Activated T-cell treated with anti-CD3 and anti-CD28 coated beads for 4 hours (primary cell): Measurements from ENCODE around the gene CELF1.

Experiments
- DNase-seq: peaks from one replicate; pipeline ENCODE4 v3.0.0-alpha.2; 2020

CELF1 gene

DNA sequence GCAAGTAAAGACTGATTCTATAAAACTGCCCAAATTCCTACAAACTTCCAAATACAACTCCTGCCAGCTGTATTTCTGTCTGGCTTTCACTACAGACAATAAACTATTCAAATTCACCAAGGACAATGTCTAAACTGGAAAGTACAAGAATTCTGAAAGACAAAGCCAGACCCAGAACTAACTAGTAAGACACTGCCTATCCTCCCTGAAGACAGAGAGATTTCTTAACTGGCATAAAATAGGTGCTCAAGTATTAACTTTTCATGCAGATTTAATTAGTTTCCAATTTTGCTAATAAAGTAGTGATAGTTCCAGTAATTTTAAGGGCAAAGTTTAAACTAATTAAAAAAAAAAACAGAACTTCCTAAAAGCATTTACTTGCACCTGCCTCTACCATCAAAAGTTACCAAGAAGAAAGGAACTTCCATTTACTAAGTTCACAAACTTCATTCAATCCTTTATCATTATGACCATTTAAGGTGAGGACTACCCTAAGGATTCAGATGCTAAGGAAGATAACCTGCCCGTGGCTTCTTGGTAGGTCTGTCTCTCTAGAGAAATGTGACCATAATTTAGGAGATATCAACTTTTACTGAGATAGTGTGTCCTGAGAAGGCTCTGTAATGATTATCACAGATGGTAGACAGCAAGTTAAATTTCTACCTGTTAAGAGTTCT, 45.2 kb downstream of the CELF1 start:
- DNase-seq = no peak

DNA sequence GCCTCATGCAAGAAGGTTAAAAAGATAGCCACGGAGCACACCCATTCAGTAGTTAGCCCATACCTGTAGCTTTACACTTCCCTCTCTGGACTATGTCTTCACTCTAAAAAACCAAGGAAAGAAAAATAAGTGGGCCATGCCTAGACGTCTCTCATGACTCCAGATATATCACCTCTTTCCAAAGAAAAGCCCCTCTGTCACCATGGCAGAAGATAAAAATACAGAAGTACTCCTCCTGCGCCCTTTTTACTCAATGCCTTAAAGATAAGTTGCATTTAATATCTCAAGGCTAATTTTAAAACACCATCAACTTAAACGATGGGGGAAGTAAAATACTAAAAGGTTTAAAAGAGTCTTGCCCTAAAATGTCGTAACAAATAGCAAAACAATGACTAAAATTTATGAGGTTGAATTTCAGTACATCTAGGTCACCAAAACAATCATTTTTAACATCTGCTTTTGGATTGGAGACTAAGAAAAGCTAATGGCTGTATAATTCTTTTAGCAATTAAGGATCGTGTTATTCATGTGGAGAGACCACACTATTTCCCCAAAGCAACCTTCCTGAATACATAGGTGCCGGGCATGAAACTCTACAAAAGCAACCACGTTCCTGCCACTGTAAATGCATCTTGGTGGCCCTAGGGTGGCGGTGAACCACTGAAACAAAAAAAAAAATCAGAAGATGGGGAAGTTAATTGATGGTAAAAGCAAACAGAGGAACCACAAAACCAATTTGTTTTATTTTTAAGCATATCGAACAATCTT, 46.0 kb downstream of the CELF1 start:
- no peak for DNase-seq

DNA sequence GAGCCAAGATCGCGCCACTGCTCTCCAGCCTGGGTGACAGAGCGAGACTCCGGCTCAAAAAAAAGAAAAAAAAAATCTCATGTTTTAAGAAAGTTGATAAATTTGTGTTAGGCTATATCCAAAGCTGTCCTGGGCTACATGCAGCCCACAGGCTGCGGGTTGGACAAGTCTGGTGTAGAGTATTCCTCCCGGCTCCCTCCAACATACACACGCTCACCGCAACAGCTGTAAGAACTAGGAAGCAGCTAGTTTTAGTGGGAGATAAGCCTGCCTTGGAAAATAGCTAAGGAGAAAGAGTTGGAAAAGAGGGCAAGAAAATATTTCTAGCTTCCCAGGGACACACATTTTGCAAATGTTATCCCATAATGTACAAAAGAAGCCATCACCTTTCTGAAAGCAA, 46.6 kb downstream of the CELF1 start:
- DNase-seq = no peak

DNA sequence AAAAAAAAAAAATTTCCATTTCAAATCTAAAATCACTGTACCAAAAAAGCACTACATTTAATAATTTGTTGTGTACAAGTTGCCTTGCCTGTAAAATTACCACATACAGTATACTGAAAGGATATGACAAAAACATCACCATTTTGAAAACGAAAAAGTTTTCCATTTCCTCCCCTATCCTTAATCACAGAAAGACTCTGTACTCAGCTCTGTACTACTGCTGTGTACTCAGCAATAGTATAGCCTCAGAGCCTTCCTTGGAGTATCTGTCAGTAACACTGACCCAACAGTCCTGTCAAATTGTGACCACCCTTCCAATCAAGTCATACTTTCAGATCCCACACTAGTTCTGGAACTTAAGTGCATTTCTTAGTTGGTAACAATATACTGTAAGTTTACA, 48.0 kb downstream of the CELF1 start:
- no peak for DNase-seq

DNA sequence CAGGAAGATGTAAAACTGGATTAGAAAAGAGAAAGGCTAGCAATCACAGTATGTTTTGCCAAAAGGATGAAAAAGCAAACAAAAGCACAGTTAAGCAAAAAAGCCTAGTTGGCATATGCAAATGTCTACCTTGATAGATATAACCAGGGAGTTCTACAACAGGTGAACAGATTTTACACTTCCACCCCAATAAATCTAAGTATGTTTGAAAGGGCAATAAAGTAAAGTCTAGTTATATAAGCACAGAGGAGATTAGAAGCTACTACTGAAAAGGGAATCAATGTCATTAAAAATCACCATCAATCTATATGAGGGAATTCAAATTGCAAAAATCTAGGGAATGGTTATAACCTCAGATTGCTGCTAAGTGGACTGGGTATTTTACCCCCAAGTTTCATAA, 49.7 kb downstream of the CELF1 start:
- no peak for DNase-seq

DNA sequence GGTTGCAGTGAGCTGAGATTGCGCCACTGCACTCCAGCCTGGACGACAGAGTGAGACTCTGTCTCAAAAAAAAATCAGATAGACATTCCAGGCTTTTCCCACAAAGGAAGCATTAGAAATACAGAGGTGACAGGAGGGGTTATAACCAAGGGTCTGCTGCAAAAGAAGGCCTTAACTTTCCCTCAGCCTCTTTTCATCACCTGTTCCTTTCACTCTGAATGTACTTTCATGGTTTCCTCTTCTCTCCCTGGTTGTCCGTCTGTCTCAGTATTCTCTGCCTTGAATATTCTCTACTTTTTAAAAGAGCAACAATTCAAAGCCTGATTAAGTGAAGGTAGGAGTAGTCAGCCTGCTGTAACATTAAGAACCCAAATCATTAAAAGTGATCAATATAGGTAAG, 50.2 kb downstream of the CELF1 start:
- no peak for DNase-seq

DNA sequence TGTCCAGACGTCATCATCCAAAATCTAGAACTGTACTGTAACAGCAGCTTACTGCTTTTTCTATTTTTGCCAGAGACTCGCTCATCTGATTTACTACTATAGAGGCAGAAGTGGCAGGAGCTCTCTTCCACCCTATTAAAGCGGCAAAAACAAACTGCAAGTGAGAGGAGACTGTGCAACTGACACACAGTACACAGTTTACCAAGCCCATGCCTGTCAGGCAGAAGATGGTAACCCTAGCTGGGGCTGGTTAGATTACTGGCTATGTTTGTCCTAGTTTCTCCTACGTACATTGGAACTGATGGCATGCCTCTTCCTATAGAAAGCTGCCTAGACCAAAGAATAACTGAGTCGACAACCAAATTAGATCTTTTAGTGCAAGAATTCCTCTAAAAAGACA, 51.8 kb downstream of the CELF1 start:
- no peak for DNase-seq

DNA sequence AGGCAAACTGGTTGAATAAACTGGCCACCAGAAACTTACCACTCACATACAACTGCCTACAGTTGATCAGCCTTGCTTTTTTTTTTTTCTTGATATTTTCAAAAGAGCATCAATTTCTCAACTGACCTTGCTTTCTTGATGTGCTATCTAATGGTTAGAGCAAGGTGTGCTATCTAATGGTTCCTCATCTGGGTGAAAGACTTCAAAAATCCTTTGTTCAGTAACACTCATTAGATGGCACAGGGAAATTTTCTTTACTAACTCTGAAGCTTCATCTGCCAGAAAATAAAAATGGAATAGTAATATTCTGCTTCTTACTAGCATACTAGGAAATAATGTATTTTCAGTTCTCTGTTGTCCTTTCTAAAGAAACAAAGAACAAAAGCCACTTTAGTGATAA, 52.8 kb downstream of the CELF1 start:
- no peak for DNase-seq

DNA sequence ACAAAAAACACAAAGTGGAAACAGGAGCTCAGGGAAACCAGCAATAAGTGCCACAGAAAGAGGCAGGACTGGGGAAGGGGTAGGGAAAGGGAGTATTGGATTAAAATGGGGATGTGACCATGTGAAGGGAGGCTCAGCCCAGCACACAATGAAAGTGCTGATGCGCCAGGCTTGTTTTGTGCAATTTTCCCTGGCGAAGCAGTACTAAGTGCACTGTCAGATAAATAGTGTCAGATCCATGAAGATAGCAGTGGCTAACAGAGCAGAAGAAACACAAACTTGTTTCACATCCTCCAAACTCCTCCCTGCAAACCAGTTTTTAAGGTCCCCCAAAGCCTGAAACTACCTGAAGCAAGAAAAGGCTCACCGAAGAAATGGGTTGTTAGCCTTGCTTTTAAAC, 53.3 kb downstream of the CELF1 start:
- DNase-seq = no peak

DNA sequence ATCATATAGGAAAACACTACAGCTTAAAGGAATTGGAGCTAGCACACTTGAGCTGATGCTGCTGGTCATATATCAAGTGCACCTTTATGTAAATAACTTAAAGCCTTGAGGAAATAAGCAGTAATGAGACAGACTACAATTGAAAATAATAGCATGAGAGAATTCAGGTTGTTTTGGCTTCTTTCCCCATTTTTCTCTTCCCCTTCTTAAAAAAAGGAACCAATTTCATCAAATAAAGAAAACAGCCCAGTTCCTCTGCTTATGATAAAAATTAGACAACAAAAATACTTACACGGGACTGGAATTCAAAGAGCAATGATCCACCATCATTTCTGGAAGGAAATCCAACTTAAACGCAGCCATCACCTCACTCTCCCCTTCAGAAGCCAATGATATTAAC, 53.8 kb downstream of the CELF1 start:
- no peak for DNase-seq

DNA sequence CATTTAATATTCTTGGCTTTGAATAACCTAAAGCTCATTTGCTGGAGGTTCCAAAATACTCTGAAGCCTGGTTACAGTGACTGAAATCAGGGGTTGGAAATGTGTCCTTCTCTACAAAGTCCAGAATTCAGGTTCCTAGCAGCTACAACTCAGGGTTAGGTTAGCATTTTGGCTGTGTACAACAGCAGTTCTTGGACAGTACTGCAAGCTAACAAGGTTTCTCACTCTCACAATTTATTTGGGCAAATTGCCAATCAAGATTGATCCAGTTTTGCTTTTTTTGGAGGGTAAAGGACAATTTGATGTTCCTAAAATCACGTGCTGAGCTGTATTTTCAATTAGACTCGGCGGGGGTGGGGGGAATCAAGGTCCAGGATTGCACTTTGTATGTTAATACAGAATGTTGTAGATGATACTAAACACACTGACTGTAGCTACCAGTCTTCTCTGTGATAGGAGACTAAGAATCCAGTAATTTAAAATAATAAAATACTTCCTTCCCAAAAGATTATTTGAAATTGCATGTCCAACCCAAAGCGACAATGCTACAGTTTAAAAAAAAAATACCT, 54.3 kb downstream of the CELF1 start:
- no peak for DNase-seq

DNA sequence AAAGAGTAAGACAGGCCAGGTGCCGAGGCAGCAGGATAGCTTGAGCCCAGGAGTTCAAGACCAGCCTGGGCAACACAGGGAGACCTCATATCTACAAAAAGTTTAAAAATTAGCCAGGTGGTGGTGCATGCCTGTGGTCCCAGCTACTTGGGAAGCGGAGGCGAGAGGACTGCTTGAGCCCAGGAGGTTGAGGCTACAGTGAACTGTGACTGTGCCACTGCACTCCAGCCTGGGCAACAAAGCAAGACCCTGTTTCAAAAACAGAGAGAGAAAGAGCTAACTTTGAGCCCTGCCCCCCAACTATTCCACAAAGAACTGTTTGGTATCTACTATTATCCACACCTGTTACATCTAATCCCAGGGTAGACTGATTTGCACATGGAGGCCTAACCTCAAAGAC, 54.8 kb downstream of the CELF1 start:
- DNase-seq = no peak

DNA sequence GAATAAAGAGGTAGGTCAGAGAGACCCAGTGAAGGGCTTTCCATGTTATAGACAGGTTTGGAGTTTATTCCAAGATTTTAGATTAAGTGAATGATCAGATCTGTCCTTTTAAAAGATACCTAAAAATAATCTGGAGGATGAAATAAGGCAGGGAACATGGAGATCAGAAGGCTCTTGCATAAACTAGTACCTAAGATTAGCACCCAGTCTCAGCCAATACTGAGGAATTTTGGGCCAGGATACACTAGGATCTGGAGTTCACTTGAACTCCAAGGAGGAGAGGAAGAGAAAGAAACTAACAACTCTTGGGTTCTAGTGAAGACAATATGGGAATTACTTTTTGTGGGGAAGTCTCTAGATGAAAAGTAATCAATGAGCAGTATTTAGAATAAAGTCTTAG, 56.1 kb downstream of the CELF1 start:
- no peak for DNase-seq

DNA sequence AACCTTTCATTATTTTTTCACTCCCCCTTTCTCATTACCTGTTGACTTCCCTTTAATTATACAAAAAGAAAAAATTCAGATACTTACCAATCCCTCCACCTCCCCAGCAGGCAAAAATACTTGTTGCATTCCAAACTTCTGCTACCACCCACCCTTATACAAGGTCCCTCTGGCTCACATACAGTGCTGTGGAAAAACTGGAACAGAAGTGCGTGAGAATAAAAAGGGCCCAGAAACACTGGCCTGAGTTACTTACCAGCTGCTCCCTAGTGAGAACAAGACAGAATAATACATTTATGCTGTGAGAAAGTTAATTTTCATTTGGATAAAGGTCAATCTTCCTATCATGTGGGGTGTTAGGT, 57.1 kb downstream of the CELF1 start:
- no peak for DNase-seq

DNA sequence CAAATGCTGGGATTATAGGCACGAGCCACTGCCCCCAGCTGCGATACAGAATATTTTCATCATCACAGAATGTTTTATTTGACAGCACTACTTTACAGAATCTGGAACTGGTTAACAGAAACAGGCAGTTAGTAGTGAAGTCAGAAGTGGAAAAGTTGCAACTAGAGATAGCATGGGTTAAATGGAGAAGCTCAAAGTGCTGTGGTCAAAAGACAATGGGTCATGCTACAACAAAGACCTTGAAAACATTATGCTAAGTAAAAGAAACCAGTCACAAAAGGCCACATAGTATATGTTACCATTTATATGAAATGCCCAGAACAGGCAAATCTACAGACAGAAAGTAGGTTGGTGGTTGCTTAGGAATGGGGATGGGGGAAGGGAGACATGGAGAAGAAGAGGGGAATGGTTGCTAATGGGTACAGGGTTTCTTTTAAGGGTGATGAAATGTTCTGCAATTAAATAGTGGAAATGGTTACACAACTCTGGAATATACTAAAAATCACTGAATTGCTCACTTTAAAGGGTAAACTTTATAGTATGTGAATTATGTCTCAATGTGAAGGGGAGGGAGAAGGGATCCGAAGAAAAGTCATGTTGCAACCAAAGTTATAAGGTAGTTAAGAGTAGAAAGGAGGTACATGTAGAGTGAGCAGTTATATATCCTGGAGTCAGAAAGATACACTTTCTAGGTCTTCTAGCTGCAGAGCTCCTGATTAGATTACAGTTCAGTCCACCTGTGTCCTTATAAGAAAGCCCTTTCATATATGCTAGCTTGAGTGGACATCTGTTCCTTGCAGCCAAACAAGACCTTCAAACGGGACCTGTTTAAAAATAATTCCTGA, 57.7 kb downstream of the CELF1 start:
- DNase-seq = no peak

DNA sequence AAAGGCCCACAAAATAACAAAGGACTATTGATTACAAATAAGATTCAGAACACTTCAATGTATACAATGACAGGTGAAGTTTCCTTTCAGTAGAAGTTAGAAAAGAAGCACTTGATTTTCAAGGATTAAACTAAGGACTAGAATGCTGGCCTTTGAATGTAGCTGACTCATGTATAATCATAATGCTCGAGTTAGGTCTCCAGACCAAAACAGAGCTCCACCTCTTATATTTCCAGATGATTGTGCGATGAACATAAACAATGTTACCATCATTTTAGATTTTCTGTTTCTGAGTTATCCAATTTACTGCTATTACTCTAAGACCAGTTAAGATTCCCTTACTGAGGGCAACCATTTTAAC, 63.6 kb downstream of the CELF1 start:
- DNase-seq = no peak

DNA sequence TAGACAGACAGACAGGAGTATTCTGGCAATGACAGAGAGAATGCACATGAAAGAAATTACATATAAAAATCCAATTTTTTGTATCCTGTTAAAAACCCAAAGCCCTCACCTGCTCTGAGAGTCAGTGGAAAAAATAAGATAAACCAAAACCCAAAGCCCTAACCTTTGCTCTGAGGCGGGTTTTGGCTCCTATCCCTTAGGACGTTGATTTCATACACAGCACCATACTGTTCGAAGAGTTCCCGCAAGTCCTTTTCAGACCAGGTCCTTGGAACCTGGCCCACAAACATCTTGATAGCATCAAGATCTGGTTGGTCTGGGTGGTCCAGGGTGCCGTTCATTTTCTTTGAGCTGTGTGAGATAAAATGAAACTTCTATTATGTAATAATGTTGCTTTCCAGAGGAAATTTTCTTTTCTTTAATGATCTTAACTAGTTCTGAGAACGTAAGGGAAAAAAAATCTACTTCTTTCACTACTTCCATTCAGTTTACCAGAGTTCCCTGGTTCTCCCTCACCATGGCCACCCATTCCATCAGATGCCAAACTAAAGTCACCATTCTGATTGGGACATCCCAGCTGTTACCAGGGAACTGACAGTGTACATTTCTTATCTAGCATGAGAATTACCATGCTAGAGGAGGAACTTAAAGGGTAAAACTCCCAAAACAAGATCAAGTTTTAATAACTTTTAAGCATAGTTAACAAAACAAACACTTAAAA, 64.1 kb downstream of the CELF1 start:
- no peak for DNase-seq

DNA sequence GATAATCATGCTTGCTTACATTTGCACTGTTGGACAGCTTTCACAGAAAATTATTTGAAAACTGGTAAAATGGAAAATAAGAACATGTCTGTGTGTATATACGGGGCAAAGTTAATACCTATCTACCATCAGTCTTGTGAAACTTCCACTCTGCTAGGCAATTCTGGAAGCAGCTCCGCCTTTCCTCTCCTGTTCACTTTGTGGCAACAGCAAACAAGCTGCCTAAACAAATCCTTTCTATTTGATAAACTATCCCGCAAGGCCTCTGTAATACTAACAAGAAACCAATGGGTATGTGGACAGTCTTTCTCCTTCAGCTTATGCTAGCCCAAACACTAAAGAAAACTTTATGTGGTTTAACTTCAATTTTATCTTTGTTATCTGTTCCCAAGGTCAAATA, 64.8 kb downstream of the CELF1 start:
- no peak for DNase-seq

DNA sequence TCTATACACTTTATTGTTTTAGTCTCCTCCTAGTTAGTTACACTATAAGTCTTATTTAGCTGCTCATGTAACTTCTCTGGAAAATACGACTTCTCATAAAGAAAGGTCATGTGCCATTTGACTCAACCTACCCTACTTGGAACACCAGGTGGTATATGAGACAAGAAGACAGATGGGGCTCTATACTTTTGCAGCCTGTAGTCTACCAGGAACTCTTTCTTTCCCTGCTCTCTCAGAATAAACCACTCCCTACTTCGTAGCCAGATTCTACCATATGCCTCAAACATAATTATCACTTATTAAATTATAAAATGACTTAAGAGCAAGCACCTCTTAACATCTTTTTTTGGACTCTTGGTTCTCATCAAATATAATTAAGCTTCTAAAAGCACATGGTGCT, 65.5 kb downstream of the CELF1 start:
- DNase-seq = no peak

DNA sequence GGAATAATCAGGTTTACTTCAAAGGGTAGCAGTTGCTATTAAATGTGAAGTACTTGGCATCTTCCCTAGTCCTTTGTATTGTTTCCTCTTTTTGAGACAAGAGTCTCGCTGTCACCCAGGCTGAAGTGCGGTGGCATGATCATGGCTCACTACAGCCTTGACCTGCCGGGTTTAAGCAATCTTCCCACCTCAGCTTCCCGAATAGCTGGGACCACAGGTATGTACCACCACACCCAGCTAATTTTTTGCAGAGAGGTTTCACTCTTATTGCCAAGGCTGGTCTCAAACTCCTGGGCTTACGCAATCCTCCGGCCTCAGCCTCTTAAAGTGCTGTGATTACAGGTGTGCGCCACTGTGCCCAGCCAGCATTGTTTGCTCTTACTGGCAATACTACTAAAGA, 67.8 kb downstream of the CELF1 start:
- no peak for DNase-seq

DNA sequence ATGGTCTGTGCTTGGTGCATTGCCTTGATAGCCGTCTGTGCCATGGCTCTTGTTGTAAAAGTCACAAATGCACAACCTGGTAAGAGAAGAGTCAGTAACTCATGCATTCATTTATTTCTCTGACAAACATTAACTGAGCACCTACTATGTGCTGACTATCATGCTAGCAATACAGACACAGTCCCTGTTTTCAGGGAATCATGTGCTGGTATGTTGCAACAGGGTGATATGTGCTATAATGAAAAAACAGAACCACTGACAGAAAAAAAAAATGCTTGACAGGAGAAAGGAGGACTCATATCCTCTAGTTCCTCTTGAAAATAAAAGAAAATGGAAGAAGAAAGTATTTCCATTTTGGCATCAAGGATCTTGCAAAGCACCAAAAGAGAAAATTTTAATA, 69.5 kb downstream of the CELF1 start:
- DNase-seq = no peak

DNA sequence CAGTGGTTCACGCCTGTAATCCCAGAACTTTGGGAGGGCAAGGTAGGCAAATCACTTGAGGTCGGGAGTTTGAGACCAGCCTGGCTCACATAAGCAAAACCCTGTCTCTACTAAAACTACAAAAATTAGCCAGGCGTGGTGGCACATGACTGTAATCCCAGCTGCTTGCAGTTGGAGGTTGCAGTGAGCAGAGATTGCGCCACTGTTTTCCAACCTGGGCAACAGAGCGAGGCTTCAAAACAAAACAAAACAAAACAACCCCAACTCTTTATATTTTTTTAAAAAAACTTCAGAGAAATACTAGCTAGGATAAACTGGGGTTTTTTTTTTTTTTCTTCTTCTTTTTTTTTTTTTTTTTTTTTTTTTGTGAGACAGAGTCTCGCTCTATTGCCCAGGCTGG, 72.2 kb downstream of the CELF1 start:
- DNase-seq = no peak

DNA sequence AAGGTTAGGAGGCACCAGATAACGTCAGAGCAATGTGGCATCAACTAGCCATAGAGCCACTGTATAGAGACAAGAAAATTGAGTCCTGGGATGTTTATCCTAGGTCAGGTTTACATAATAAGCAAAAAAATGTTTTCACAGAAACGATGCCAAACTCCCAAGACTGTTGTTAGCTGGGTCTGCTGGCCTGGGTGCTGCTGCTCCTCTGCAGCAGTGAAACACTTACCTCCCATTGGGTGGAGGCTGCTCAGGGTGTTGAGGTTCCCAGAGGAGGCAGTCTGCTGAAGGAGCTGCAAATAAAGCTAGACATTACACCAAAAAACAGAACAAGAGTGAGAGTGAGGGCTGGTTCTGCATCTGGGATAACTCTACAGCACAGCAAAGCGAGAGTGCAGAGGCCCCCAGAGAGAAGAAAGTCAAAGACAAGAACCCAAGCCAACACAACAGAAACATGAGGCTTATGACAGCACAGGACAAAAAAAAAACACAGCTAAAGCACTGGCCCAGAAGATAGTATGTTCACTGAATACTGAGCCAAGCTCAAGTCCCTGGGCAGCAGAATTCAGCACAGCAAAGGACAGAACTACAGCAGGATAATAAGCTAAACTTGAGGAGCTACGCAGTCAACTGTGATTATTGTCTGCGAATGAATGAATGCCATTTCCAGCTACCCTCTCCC, 74.1 kb downstream of the CELF1 start:
- no peak for DNase-seq
